Retinal pigment epithelial cell (primary cell): ENCODE data around the gene ZNF683.
A peak's percentile ranks its signal among the peaks of the same experiment; 100 is the strongest.

Experiments
- DNase-seq: peaks from one replicate; pipeline ENCODE4 v3.0.0-alpha.2; 2010; ENCODE audit warnings: low read depth
- H3K4me3 ChIP-seq: 2 replicates; pipeline ENCODE4 v1.5.1; 2011; ENCODE audit warnings: mild to moderate bottlenecking, low read length, control low read depth, moderate library complexity
- CTCF ChIP-seq: conservative IDR thresholded peaks from 2 replicates; pipeline ENCODE4 v1.5.1; 2011; ENCODE audit warnings: low read depth, low read length, control low read depth, inconsistent platforms

ZNF683 gene

DNA sequence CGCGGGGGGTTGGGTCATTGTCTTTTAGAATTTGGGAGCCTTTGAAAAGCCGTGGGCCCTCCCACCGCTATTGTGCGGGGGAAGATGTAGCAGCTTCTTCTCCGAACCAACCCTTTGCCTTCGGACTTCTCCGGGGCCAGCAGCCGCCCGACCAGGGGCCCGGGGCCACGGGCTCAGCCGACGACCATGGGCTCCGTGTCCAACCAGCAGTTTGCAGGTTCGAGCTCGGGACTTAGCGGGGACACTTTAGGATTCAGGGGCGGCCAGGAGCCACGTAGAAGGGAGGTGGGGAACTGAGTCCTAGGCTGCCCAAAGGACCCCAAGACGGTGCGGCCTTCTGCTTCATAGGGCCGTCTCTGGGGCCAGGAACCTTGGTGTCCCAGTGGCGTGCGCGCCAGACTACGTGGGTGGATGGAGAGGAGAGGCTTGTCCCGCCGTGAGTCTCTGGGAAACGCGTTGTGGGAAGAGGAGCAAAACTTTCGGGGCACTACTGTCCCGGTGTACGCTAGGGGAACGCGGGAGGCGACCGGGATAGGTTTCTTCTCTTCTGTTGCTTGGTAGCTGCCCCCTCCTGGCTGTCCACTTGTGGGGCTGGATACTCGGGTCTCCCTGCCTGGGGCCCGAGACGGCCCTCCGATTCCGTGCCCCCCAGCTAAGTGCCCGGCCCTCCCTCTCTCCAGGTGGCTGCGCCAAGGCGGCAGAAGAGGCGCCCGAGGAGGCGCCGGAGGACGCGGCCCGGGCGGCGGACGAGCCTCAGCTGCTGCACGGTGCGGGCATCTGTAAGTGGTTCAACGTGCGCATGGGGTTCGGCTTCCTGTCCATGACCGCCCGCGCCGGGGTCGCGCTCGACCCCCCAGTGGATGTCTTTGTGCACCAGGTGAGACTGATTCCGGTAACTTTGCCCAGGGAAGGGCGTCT, 38.4 kb upstream of the ZNF683 start, which contains the start of gene LIN28A:
LIN28A (plus strand) TSS at position 112 of the 918 bp plus-strand sequence; CDS start at position 187, 75 bp downstream.
- no peak within 1 kb of the TSS for H3K4me3 ChIP-seq
- no peak for TF ChIP-seq CTCF
- DNase-seq, result no peak

DNA sequence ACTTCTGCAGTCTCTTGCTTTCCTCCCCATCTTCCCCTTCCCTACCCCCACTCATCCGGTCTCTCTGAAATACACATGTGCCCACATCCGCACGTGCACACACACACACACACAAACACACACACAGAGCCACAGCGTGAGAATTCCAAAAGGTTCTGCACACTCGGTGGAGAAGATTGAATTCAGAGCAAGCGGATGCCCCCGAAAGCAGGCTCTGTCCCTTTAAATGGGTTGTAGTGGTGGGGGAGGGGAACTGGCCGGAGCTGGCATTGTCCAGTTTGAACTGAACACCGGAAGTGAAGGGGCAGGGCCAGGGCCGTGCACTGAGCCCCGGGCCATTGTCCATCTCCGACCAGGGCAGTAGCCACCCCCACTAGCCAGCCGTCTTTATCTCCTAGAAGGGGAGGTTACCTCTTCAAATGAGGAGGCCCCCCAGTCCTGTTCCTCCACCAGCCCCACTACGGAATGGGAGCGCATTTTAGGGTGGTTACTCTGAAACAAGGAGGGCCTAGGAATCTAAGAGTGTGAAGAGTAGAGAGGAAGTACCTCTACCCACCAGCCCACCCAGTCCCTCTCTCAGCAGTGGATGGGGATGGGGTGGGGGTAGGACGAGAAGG, 36.7 kb upstream of the ZNF683 start:
- no peak overlapping the region for H3K4me3 ChIP-seq
- no peak for DNase-seq
- TF ChIP-seq CTCF, result no peak

DNA sequence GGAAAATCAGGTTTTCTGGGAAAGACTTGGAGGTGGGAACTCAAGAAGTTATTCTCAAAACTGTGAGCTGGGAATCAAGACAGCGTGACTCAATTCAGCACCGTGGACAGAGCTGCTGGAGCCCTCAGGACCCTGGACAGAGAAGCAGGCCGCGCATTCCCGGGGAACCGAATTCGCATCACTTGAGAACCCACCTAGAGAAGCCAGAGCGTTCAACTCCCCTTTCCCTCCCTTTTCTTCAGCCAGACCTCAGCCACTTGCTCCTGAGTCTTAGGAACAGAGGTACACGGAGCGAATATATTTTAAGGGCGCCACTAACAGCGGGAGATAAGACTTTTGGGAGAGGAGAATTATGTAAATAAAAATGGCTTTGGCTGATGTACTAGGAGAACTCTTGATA, 36.1 kb upstream of the ZNF683 start:
- DNase-seq, result peak; percentile 31
- TF ChIP-seq CTCF, result no peak

DNA sequence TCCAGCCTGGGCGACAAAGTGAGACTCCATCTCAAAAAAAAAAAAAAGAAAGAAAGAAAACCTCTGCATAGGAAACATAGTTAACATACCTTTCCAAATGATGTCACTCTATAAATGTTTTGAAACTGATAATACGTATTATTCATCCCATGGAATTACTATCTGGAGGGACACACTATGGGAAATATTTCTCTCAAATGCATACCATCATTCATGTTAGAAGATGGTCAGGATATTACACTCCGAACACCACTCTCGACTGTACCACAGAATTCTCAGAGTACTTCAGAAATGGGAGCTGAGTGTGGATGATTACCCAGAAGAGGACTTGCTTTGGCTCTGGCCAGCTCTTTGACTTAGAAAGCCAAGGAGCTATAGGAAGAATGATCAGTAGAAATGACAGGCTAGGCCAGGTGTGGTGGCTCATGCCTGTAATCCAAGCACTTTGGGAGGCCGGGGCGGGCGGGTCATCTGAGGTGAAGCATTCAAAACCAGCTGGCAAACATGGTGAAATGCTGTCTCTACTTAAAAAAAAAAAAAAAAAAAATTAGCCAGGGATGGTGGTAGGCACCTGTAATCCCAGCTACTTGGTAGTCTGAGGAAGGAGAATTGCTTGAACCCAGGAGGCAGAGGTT, 32.8 kb upstream of the ZNF683 start:
- TF ChIP-seq CTCF, result no peak
- H3K4me3 ChIP-seq, result no peak overlapping the region
- DNase-seq, result no peak

More for the DNA sequence above, 36.1 kb upstream of the ZNF683 start:
- H3K4me3 ChIP-seq, result no peak overlapping the region

- no peak for DNase-seq
- no peak for TF ChIP-seq CTCF
- no peak overlapping the region for H3K4me3 ChIP-seq
Observed at GRCh38 chr1:26404641-26405040, 32.1 kb upstream of the ZNF683 start.

GRCh38 chr1:26403656-26404055, 31.1 kb upstream of the ZNF683 start:
- no peak overlapping the region for H3K4me3 ChIP-seq
- no peak for DNase-seq

More at GRCh38 chr1:26403656-26404055, 31.1 kb upstream of the ZNF683 start:
- TF ChIP-seq CTCF, result no peak
